Measurements from ENCODE around the gene SALL1. TPM values are rescaled to one million over a fixed set of nuclear protein-coding genes. Genes with fewer than 3 reads are reported as not detected.

The SALL1 gene
- polyA plus RNA-seq, 1 donor, result not detected

DNA sequence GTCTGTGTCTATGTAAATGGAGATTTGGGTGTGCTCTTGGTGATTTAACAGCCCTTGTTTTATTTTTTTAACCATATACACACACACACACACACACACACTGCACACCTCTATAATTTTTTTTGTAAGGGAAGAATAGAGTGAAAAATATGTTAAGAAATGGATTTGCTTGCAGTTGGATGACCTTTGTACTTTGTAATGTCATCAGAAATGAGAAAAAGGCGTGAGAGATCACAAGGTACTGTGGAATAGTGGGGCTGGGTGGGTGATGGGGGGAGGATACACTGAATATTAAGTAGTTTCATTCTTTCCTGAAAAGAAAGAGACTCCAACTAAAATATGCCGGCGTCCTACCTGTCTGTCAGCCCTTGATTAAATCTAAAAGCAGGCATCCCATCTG is 38.7 kb downstream of the SALL1 start:
- DNase-seq (ENCODE audit: low read depth), result no peak

DNA sequence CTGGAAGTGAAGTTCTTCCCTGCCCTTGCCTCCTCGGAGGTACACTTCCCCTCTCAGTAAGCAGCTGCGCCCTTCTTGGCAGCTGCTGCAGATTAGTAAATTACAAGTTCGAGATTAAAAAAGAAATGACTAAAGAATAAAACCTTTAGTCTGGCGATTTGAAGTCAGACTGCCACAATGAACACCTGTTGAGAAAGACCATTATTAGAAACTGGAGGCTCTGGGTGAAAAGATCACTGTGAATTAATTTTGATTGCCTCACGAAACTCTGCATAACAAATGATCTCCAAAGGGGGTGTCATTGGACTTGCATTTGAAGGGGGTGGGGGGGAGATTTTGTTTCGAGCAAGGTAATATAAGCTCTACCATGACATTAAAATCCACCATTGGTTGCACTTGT is 39.3 kb downstream of the SALL1 start:
- DNase-seq (ENCODE audit: low read depth), result no peak

DNA sequence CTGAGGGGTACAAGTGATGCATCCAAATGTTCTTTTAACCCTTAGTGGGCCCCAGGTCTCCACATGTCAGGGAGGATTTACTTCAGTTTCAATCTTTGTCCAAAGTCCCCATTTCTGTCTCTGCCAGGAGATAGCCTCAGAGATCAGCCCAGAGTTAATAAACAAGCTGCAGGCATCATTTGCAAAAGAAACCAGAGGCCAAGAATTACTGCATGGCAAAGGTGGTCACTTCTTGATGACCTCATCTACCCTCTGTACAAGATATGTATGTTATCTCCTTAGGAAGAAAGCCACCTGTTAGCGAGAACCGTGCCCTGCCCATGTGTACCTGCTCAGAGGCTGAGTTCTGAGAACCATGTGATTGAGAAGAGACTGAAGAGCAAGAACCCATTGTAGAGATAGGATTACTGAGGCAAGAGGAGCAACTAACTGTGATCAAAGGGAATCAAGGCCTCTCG is 40.3 kb downstream of the SALL1 start:
- DNase-seq (ENCODE audit: low read depth), result no peak

DNA sequence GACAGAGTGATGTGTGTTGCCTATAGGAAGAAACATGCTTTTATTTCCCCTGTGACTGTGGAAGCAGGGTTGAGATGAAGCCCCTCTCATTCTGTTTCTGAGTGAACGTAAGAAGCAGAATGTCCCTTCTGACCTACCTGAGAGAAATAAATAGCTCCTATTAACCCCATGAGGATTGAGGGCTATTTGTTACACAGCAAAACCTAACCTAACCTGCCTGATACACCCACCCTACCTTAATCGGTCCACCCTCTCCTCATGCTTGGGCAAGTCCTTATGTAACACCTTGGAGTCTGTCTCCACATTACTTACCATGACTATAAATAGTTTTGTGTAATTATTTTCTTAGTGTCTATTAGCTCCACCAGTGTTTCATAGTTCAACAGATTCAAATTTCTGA is 41.9 kb downstream of the SALL1 start:
- no peak for DNase-seq (ENCODE audit: low read depth)

DNA sequence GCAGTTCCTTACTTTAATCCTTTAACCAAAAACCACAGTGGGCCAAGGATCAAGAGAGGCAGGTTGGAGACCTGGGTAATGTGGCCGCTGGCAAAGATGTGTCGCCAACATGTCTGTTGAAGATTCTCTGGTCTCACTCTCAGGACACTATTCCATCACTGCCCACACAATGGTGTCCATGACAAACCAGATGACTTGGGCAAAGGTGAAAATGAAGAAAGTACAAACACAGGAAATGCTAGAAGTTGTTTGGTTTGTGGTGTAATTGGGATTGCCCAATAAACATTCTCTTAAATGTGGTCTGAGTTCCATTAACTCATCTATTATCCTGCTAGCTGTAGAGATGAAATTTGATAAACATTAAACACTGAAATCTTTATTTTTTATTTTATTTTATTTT is 43.3 kb downstream of the SALL1 start:
- DNase-seq (ENCODE audit: low read depth), result no peak

DNA sequence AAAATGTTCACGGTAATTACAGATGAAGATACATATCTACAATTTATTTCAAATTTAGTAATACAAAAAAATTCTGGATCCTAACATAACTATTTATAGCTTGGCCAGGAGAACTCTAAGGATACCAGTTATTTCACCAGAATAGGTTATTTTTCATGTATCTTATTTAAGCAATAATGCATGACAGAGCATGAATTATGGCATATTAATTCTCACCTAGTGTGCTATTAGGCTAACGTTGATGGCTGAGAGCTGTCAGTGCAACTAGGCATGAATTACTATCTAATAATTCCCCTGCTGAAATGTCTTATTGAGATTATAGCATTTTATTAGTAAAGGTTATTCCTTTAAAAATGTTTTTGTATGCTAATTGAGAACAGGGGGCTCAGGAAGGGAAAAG is 44.5 kb downstream of the SALL1 start:
- DNase-seq (ENCODE audit: low read depth), result no peak

DNA sequence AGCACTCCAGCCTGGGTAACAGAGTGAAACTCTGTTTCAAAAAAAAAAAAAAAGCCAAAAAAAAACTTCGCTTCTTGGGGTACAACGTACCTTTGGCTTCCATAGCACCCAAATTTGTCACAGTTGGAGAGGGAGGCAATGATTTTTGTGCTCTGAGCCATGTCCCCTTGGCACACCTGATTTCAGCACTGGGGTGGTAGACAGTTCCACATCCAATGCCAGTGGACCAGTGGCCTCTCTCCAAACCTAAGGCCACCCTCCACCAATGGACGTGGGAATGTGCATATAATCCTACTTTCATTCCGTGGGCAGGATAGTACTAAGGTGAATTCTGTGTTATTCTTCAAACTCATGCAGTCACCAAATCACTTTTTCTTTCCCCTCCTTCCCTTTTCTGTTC is 47.5 kb downstream of the SALL1 start:
- DNase-seq (ENCODE audit: low read depth), result no peak

DNA sequence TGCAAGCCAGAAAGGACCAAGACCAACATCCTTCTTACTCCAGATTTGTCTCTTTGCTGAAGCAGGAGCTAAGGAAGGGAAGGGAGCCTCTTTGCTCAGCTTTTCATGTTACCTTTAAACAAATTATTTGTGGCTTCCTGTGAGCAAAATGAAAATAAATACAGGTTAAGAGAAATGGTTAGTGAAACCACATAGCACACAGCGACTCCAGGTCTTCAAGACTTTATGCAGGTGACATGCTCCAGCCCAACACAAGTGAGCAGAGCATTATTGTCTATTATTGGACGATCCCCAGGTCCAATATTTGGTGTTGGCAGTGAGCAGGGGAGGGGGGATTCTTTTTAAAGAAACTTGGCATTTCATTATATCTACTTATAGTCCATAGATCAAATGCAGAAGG is 53.3 kb downstream of the SALL1 start:
- no peak for DNase-seq (ENCODE audit: low read depth)

DNA sequence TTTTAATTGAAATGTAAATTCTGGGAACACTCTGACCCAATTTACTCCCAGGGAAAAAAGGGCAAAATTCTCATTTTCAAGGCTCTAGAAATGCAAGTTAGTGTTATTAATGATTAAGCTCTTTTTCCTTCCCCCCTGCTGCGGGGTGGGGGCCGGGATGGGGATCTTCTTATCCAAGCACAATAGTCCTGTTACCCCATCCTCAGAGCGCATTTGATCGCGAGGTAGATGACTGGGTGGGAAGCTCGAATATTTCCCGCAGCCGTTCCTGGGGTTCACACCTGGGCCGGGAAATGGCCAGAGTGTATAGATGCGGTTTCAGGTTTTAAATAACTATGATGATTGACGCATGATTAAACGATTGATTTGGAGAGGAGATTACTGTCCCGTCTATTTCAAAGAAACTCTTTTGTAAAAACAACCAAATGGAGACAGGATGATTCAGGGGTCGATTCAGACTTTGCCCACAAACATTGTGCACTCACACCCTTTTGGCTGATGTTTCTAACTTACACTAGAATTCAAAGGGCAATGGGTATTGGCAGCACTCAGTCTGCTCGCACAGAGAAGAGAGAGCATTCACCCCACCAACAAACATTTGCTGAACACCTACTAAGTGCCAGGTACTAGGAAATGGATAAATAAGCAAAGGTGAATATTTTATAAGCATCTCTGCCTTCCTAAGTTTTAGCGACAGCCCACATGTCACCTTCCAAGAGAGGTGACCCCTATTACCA is 55.0 kb downstream of the SALL1 start:
- DNase-seq (ENCODE audit: low read depth), result no peak

DNA sequence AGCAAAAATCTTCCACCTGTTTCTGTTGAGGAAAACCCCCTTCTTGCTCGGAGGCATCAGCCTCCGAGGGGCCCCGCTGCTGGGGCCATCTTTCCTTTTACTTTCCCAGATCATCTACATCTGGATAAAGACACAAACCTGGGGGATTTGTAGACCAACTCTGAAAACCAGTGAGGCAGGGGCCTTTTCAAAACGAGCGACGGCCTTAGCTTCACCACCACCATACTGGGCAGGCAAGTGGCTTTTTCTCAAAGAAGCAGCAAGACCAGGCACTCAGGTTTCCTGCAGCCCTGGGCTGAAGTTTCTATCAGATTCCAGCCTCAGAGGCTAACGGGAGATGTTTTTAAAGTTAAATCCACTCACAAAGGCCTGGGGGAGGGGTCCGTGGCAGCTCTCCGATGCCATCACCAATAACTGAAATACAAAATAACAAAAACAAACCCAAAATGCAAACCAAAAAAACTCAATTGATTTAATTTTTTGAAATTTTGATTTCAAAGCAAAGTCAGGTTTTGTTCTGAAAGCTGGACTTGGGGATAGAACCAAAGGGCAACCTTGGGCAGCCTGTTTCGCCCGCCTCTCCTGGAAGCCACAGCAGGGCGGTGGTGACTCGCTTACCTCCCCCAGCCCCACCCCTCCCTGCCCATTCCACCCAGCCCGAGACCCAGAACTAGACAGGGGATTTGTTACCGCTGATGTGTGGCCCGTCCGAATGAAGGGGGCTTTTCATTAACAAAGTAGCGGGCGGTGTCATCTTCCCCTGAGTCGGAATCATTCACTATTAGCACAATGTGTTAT is 55.8 kb downstream of the SALL1 start:
- DNase-seq (ENCODE audit: low read depth), result no peak

DNA sequence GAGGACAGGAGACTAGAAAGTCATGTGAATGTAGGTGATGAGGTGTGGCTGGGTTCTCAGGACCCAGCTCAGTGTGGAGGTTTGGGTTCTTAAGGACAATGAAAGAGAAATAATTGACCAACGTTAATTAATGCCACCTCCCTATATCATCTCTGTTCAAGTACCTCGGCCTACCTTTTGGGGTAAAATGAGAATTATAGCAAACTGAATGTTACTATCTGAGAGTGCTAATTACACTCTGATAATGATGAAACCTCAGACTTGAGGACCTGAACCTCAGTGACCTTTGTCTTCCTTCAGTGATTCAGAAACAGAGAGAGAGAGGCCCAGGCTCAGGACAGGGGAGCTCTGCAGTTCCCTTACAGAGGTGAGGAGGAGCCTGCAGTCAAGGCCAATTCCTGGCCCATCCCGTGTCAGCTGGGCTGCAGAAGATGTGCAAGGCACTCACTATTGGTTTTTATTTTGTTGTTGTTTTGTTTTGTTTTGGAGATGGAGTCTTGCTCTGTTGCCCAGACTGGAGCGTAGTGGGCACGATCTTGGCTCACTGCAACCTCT is 57.3 kb downstream of the SALL1 start:
- no peak for DNase-seq (ENCODE audit: low read depth)
